Natural killer cell (primary cell): ENCODE data around the gene STAT4. TPM values are rescaled to one million over a fixed set of nuclear protein-coding genes. Genes with fewer than 3 reads are reported as not detected.

Experiments used
- ATAC-seq, 3 donors: fragments of 150-1000 bp in 2 of 3; fragments of 200-7000 bp in 1 of 3; cut with Tn5 transposase; 1 replicate in 1 of 3; 2 replicates in 2 of 3; pipeline ENCODE4 v1.10.0; 2021; ENCODE audit warnings: mild to moderate bottlenecking in 2 of 3, moderate library complexity in 2 of 3
- DNase-seq, 2 donors: peaks; one replicate each; pipeline versions ENCODE4 v3.0.0 to v3.0.0-alpha.2; 2013 to 2021; ENCODE audit warnings: mixed read lengths in 1 of 2
- H3K27ac ChIP-seq: one replicate; pipeline ENCODE4 v1.5.1; 2013; ENCODE audit warnings: mild to moderate bottlenecking, low read length
- H3K27me3 ChIP-seq: one replicate; pipeline ENCODE4 v1.6.1; 2013; ENCODE audit warnings: low read length; ENCODE audit not compliant: control insufficient read depth, insufficient read depth
- H3K36me3 ChIP-seq: one replicate; pipeline ENCODE4 v1.6.1; 2013; ENCODE audit warnings: low read length; ENCODE audit not compliant: control insufficient read depth, insufficient read depth
- H3K4me1 ChIP-seq: one replicate; pipeline ENCODE4 v1.6.1; 2013; ENCODE audit warnings: low read length; ENCODE audit not compliant: control insufficient read depth, insufficient read depth
- H3K4me3 ChIP-seq: one replicate; pipeline ENCODE4 v1.5.1; 2013; ENCODE audit warnings: low read length
- H3K9me3 ChIP-seq: one replicate; pipeline ENCODE4 v1.6.1; 2013; ENCODE audit warnings: low read length; ENCODE audit not compliant: control insufficient read depth, insufficient read depth
- H3K27ac Mint-ChIP-seq, 2 donors: one replicate each; pipeline ENCODE4 v1.8.0; 2022; ENCODE audit warnings: mild to moderate bottlenecking in 2 of 2, mixed read lengths in 2 of 2, moderate library complexity in 1 of 2
- H3K27me3 Mint-ChIP-seq, 2 donors: one replicate each; pipeline ENCODE4 v1.8.0; 2022; ENCODE audit warnings: low read depth in 2 of 2, mixed read lengths in 2 of 2
- H3K36me3 Mint-ChIP-seq: one replicate; pipeline ENCODE4 v1.8.0; 2022; ENCODE audit warnings: mixed read lengths
- H3K4me1 Mint-ChIP-seq, 2 donors: one replicate each; pipeline ENCODE4 v1.8.0; 2022; ENCODE audit warnings: mixed read lengths in 2 of 2
- H3K4me3 Mint-ChIP-seq: one replicate; pipeline ENCODE4 v1.8.0; 2022; ENCODE audit warnings: mild to moderate bottlenecking, moderate library complexity, mixed read lengths
- H3K9me3 Mint-ChIP-seq, 2 donors: one replicate each; pipeline ENCODE4 v1.8.0; 2022; ENCODE audit warnings: mixed read lengths in 2 of 2
- WGBS: methylation state at CpG from one replicate; pipeline ENCODE4 v1.1.7; 2013; ENCODE audit warnings: missing lambda C conversion rate; ENCODE audit not compliant: insufficient coverage; 5-methylcytosine and 5-hydroxymethylcytosine counted together
- intact Hi-C: fragments of 100-400 bp; cut with micrococcal nuclease; formaldehyde crosslinking; loops from one replicate; pipeline ENCODE4 v1.14.2; 2022
- total RNA-seq, 4 donors: library from RNA; stranded (reverse); fragments of 120-200 nt in 1 of 4; gene quantifications; one replicate each; pipeline versions ENCODE4 v1.2.3 to v1.2.4, GENCODE V29; 2013 to 2022
- TF ChIP-seq, protein P1 (sequence below): fragments of 200-600 bp; IDR thresholded peaks from one replicate; pipeline ENCODE4 v1.8.0; 2022; ENCODE audit warnings: antibody characterized with exemption

STAT4 gene
- total RNA-seq, 3 donors from 2014 or later (not counting 1 experiment from before 2014, with no cell fraction given), result 264 to 339 (median 304) TPM

DNA sequence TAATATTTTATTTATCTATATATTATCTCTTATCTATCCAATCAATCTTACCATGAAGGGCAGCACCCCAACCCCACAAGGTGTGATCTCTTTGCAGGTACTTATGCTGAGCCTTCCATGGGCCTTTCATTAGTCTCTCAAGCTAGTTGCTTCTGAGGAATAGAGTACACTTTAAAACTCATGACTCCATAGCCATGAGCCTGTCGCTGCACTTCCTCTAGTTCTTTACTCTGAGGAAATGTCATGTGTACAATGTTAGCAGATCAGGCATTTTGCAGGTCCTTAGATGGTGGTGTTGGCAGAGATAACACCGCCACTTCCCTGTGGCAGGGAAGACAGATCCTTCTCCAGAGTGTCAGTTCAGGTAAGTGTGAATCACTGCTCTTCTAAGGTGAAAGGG is 29.5 kb upstream of the STAT4 start:
- H3K36me3 Mint-ChIP-seq, result no peaks in the 10 kb centered on the region
- H3K27me3 Mint-ChIP-seq, result peaks cover 0 to 6% of the 10 kb centered on the region in 2 donors
- TF ChIP-seq, protein P1, sequence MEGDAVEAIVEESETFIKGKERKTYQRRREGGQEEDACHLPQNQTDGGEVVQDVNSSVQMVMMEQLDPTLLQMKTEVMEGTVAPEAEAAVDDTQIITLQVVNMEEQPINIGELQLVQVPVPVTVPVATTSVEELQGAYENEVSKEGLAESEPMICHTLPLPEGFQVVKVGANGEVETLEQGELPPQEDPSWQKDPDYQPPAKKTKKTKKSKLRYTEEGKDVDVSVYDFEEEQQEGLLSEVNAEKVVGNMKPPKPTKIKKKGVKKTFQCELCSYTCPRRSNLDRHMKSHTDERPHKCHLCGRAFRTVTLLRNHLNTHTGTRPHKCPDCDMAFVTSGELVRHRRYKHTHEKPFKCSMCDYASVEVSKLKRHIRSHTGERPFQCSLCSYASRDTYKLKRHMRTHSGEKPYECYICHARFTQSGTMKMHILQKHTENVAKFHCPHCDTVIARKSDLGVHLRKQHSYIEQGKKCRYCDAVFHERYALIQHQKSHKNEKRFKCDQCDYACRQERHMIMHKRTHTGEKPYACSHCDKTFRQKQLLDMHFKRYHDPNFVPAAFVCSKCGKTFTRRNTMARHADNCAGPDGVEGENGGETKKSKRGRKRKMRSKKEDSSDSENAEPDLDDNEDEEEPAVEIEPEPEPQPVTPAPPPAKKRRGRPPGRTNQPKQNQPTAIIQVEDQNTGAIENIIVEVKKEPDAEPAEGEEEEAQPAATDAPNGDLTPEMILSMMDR, result no peak
- H3K27me3 ChIP-seq, result no peaks in the 10 kb centered on the region
- no peaks in the 10 kb centered on the region for H3K9me3 Mint-ChIP-seq
- peaks cover 4 to 13% of the 10 kb centered on the region in 2 donors for H3K4me1 Mint-ChIP-seq
- H3K27ac ChIP-seq, result no peak overlapping the region
- DNase-seq (no peak), ATAC-seq (no peak)
- 100% methylated on average over 2 of the region's 2 CpGs for WGBS
- no peaks in the 10 kb centered on the region for H3K36me3 ChIP-seq
- no peak overlapping the region for H3K27ac Mint-ChIP-seq
- intact Hi-C loops, result no loop called here
- no peaks in the 10 kb centered on the region for H3K9me3 ChIP-seq
- H3K4me3 ChIP-seq, result no peak overlapping the region
- no peaks in the 10 kb centered on the region for H3K4me1 ChIP-seq
- H3K4me3 Mint-ChIP-seq, result no peak overlapping the region

- peak in 1 of 3 donors; percentile 43 for ATAC-seq
- Histone ChIP-seq H3K27me3 (no peaks in the 10 kb centered on the region), H3K9me3 (no peaks in the 10 kb centered on the region), H3K36me3 (no peaks in the 10 kb centered on the region), H3K4me3 (no peak overlapping the region), H3K27ac (no peak overlapping the region), H3K4me1 (no peaks in the 10 kb centered on the region)
- intact Hi-C loops, result no loop called here
- H3K4me1 Mint-ChIP-seq, result peaks cover 6 to 9% of the 10 kb centered on the region in 2 donors
- peaks cover 0 to 7% of the 10 kb centered on the region in 2 donors for H3K27me3 Mint-ChIP-seq
- DNase-seq, result no peak
- H3K4me3 Mint-ChIP-seq, result no peak overlapping the region
- no peaks in the 10 kb centered on the region for H3K9me3 Mint-ChIP-seq
- WGBS, result 90% methylated on average over 8 of the region's 8 CpGs
- H3K36me3 Mint-ChIP-seq, result no peaks in the 10 kb centered on the region
- TF ChIP-seq, protein P1, result no peak
- H3K27ac Mint-ChIP-seq, result no peak overlapping the region
Observed at GRCh38 chr2:191178806-191179514, 28.2 kb upstream of the STAT4 start.

GRCh38 chr2:191177751-191178736 is 27.2 kb upstream of the STAT4 start:
- no peaks in the 10 kb centered on the region for H3K4me1 ChIP-seq

More at GRCh38 chr2:191177751-191178736, 27.2 kb upstream of the STAT4 start:
- H3K4me3 ChIP-seq, result no peak overlapping the region
- H3K27ac ChIP-seq, result no peak overlapping the region
- DNase-seq (no peak), ATAC-seq (no peak)
- Mint-ChIP-seq H3K27ac (no peak overlapping the region), H3K9me3 (no peaks in the 10 kb centered on the region), H3K4me3 (no peak overlapping the region), H3K36me3 (no peaks in the 10 kb centered on the region), H3K27me3 (peaks cover 2 to 7% of the 10 kb centered on the region in 2 donors), H3K4me1 (peaks cover 9 to 11% of the 10 kb centered on the region in 2 donors)
- TF ChIP-seq, protein P1, result no peak
- H3K9me3 ChIP-seq, result no peaks in the 10 kb centered on the region
- no peaks in the 10 kb centered on the region for H3K27me3 ChIP-seq
- WGBS, result 94% methylated on average over 2 of the region's 2 CpGs
- intact Hi-C loops, result no loop called here
- H3K36me3 ChIP-seq, result no peaks in the 10 kb centered on the region
